Astrocyte of the hippocampus (primary cell): ENCODE data around the gene UGT1A1.

Source experiments
- DNase-seq: peaks from one replicate; pipeline ENCODE4 v3.0.0; 2011; ENCODE audit warnings: low read depth, low spot score

The UGT1A1 gene

GRCh38 chr2:233758141-233758540, 1.9 kb upstream of the UGT1A1 start:
- no peak for DNase-seq

- DNase-seq: no peak
Observed at GRCh38 chr2:233758849-233759248, 1.2 kb upstream of the UGT1A1 start.

- no peak for DNase-seq
Observed at GRCh38 chr2:233761040-233761769, 1.1 kb downstream of the UGT1A1 start.

GRCh38 chr2:233764264-233764663, 4.2 kb downstream of the UGT1A1 start:
- peak; percentile 3 for DNase-seq

GRCh38 chr2:233764761-233765160, 4.7 kb downstream of the UGT1A1 start:
- DNase-seq: no peak

DNA sequence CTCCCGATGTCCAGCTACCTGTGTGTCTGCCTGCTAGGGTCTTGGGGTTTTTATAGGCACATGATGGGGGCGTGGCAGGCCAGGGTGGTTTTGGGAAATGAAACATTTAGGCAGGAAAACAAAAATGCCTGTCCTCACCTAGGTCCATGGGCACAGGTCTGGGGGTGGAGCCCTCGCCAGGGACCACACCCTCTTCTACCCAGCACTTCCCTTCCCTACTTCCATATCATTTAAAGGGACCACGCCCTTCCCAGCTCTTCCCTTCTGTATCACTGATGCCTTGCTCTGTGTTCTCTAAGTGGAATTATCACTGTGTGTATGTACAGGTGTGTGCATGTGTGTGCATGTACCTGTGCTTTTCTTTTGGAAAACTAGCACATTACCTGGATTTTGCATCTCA, 6.3 kb downstream of the UGT1A1 start:
- no peak for DNase-seq

DNA sequence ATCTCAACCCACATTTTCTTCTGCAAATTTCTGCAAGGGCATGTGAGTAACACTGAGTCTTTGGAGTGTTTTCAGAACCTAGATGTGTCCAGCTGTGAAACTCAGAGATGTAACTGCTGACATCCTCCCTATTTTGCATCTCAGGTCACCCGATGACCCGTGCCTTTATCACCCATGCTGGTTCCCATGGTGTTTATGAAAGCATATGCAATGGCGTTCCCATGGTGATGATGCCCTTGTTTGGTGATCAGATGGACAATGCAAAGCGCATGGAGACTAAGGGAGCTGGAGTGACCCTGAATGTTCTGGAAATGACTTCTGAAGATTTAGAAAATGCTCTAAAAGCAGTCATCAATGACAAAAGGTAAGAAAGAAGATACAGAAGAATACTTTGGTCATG, 8.0 kb downstream of the UGT1A1 start:
- DNase-seq: no peak

DNA sequence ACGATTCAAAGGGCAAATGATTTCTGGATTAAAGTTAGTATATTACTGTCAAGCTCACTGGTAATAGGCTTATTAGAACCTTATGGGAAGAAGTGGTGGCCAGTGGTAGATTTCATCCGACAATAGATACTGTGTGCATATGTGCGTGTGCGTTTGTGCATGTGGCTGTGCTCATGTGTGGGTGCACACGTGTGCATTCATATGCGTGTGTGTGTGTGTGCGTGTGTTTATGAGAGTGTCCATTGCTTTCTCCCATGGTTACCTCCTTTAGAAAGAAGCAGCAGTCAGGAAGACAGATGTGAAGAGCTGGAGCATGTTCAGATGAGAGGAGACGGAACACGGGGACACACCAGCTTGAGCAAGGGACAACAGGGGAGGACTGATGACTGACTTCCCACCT, 9.2 kb downstream of the UGT1A1 start:
- no peak for DNase-seq

GRCh38 chr2:233772153-233772552, 12.1 kb downstream of the UGT1A1 start:
- DNase-seq: no peak

DNA sequence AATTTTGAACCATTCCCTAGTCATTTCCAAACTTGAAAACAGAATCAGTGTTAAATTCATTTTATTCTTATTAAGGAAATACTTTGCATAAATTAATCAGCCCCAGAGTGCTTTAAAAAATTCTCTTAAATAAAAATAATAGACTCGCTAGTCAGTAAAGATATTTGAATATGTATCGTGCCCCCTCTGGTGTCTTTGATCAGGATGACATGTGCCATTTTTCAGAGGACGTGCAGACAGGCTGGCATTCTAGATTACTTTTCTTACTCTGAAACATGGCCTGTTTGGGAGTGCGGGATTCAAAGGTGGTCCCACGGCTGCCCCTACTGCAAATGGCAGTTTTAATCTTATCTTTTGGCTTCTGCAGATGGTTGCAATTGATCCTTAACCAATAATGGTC, 12.5 kb downstream of the UGT1A1 start:
- no peak for DNase-seq

DNA sequence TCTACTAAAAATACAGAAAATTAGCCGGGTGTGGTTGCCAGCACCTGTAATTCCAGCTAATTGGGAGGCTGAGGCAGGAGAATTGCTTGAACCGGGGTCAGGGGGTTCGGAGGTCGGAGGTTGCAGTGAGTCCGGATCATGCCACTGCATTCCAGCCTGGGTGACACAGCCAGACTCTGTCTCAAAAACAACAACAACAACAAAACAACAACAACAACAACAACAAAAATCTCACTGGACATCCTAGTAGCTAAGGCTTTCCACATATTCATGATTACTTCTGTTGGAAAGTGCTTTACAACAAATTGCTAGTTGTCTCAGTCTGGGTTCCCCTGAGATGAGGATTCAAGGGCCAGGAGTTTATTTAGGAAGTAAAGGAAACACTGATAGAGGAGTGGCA, 13.8 kb downstream of the UGT1A1 start:
- DNase-seq: no peak

GRCh38 chr2:233775414-233775813, 15.3 kb downstream of the UGT1A1 start:
- no peak for DNase-seq

DNA sequence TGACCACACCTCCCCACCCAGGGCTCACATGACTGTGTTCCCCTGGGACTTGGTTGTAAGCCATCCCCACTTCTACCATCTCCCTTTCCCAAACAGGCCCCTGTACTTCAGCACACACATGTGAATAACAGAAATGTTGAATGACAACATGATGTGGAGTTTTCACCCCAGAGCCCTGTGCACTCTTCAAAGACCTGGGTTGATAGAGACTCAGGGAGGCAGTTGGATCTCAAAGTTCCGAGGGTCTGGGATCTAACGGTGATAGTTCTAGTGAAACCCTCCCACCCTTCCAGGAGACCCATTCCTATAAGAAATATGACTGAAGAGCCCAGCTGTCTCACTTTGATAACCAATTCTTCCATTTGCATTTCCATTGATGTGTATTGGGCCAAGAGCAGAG, 18.0 kb downstream of the UGT1A1 start, which contains the start of gene MROH2A:
TSS of gene MROH2A (plus strand) at position 301 of the 400 bp plus-strand sequence. CDS start 1,029 bp downstream, outside the sequence.
- no peak for DNase-seq

- DNase-seq: no peak
Observed at GRCh38 chr2:233779722-233780121, 19.7 kb downstream of the UGT1A1 start.

DNA sequence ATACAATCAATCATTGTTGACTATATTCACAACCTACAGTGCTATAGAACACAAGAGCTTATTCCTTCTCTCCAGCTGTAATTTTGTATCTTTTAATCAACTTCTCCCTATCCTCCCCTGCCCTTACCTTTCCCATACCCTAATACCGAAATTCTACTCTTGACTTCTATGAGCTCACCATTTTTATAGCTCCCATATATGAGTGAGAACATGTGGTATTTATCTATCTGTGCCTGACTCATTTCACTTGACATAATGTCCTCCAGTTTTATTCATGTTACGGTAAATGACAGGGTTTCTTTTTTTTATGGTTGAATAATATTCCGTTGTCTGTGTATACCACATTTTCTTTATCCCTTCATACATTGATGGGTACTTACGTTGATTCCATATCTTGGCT, 20.7 kb downstream of the UGT1A1 start:
- DNase-seq: no peak

- DNase-seq: no peak
Observed at GRCh38 chr2:233789554-233789953, 29.5 kb downstream of the UGT1A1 start.

DNA sequence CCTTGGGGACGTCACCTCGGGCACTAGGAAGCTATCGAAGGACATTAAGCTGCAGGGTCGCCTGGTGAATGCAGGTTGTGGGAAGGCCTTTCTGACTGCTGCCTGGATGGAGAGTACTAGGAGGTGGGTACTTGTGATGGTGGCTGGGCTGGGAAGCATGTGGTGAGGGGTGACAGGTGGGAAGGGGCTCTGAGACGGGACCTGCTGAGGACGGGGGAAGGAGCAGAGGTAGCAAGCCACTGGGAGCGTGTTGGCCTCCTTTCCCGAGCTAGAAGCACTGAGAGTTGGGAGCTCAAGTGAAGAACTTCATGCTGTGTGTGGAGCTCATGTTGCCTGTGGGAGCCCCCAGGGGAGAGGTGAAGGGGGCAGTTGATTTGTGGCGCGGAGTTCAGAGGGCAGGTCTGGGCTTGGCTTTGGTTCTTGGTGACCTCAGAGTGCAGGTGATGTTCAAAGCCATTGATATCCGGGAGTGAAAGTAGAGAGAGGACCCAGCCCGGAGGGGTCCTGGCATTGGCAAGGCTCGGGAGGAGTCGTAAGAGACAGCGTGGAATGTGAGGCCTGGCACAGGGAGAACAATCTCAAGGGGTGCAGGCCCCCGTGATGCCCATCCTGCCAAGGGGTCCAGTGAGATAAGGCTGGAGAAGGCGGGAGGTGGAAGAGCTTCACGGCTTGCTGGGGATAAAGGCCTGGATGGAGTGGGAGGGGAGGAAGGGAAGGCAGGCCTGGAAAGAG, 31.2 kb downstream of the UGT1A1 start:
- DNase-seq: no peak

DNA sequence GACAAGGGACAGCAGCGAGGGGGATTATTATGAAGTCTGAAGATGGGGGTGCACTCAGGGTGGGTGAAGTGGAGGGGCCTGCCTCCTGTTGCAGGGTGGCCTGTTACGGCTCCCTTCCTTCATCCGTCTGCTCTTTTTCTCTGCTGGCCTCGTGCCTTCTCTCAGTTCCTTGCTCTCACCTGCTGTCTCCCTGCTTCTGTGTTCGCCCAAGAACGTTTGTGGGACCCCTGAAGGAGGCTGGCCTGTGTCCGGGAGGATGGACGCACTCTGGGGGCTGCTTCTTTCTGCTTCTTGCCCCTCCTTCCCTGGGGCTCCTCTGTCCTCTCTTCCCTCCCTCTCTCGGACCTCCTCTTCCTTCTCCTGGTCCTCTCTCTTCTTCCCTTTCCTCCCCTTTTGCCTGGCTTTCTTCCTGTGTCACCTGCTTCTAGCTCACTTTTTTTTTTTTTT, 31.8 kb downstream of the UGT1A1 start:
- no peak for DNase-seq

- no peak for DNase-seq
Observed at GRCh38 chr2:233792720-233793119, 32.6 kb downstream of the UGT1A1 start.

GRCh38 chr2:233793465-233794127, 33.5 kb downstream of the UGT1A1 start:
- DNase-seq: no peak

GRCh38 chr2:233794128-233794658, 34.1 kb downstream of the UGT1A1 start:
- DNase-seq: no peak

DNA sequence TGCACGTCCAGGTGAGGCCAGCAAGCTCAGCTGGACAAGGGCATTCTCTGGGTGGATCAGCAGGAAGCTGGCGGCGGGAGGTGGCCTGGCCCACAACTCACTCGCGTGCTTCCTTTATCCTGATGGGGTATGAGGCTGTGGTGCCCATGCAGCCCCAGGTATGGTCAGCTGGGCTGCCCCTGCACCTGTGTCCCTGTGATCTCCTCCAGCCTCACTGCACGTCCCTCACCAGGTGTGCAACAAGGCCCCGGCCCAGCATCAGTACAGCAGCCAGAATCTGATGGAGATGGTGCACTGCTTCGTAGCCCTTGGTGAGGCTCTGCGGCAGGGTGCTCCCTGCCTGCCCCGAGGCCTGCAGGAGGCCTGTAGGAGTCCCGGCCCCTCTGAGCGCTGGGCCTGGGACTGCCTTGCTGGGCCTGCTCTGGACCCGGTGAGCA, 35.7 kb downstream of the UGT1A1 start:
- no peak for DNase-seq
